ENCODE measurements around the gene METTL14.

GRCh38 chr4:118730683-118731082 is 45.5 kb downstream of the METTL14 start:
- no peak for TF ChIP-seq CTCF (IDR thresholded peaks at IDR 0.05)
- no peak for TF ChIP-seq POLR2A (IDR thresholded peaks at IDR 0.05)

Measured in lower leg skin (tissue), 3 donors.